GM21367 (cell line): ENCODE measurements around the gene CLASRP.

Experiments used
- ATAC-seq: cut with Tn5 transposase; IDR thresholded peaks from one replicate; pipeline ENCODE4 v1.9.1; 2021; ENCODE audit not compliant: unreplicated experiment

CLASRP gene

DNA sequence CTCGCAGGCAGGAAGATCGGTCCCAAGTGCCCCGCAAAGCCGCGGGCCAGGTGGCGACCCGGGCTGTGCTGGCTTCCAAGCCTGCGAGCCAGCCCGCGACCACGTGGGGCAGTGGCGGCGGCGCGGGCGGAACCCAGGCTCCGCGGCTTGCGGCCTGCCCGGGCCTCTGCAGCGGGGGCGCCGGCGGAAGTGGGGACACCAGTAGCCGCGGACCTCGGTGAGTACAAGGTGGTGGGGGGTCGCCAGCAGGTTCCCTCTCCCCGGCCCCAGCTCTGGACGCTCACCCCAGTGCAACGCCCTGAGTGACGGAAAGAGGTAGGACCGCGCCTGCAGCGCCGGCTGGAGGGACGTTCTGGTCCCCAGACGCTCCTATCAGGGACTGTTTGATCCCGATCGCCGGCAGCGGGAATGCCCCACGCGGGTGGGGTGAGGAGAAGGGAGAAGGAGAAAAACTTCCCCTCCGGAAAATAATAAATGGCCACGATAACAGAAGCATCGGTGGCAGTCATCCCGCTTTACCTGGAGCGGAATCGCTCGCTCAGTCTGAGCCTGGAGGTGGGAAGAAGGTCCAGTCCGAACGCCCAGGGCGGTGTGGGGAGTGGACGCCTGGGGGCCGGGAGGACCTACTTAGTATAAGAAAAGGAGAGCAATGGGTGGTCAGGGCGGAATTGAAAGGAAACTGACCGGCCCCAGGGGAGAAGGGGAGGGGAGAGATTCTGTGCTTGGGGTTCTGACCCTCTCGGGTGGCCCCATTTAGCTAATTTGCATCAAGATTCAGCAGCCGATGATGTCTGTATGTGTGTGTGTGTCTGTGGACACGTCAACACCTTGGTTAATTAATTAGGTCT lies 40.4 kb downstream of the CLASRP start, which contains the start of gene GEMIN7:
TSS of gene GEMIN7 (plus strand) at position 198 of the 848 bp plus-strand sequence. CDS start 10,855 bp downstream, outside the sequence.
- ATAC-seq = no peak

DNA sequence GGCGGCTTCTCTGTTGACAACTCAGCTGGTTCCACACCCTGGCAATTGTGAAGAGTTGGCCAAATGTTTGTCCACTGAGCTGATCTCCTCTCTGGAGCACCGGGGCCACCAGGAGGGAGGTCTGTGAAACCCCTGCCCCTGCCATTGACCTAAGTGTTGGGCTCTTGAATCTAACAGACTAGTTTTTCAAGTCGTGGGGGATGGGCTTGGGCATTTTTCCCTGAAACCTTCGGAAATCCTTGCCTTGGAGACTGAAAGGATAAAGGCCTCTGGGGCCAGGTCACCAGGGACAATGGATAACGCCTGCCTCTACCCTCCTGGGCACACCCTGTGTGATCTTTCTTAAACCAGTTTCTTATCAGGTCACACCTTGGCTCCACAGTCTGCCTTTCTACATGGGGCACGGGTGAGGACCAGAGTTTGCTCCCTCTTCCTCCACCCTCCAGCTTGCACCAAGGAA lies 41.1 kb downstream of the CLASRP start:
- no peak for ATAC-seq

- no peak for ATAC-seq
These were observed 43.3 kb downstream of the CLASRP start for GRCh38 chr19:45082170-45082569.

GRCh38 chr19:45086480-45086879 lies 47.6 kb downstream of the CLASRP start:
- ATAC-seq = no peak

DNA sequence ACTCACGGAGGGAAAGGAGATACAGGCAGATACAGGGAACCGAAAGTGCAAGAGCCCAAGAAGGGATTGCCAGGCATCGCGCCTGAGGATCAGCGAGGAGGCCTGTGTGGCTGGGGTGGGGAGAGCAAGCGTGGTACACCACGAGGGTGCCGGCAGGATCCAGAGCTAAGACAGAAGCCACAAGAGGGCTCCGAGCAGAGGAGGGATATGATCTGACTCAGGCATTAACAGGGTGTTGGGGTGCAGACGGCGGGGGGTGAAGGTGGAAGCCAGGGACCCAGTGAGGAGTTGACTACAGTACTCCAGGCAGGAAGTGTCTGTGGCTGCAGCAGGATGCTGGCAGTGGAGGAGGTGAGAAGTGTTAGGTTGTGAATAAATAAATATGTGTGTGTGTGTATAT lies 48.7 kb downstream of the CLASRP start:
- no peak for ATAC-seq

- ATAC-seq = no peak
These were observed 51.2 kb downstream of the CLASRP start for GRCh38 chr19:45090034-45090433.

DNA sequence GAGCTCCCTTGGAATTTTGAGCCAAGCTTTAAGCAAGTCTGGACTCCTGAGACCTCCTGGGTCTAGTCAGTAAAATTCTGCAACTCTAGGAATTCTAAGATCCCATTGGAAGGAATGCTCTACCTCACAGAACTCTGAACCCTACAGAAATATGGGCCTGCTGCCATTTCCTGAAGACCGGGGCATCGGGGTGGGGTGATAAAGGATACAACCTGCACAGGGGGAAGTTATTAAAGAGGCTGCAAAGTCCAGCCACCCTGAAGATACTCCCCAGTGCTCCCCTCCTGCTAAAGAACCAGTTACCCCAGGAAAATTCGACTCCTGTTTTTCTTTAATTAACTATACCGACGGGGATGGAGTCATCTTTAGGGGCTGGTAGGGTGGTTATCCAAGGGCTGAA lies 51.8 kb downstream of the CLASRP start:
- no peak for ATAC-seq

DNA sequence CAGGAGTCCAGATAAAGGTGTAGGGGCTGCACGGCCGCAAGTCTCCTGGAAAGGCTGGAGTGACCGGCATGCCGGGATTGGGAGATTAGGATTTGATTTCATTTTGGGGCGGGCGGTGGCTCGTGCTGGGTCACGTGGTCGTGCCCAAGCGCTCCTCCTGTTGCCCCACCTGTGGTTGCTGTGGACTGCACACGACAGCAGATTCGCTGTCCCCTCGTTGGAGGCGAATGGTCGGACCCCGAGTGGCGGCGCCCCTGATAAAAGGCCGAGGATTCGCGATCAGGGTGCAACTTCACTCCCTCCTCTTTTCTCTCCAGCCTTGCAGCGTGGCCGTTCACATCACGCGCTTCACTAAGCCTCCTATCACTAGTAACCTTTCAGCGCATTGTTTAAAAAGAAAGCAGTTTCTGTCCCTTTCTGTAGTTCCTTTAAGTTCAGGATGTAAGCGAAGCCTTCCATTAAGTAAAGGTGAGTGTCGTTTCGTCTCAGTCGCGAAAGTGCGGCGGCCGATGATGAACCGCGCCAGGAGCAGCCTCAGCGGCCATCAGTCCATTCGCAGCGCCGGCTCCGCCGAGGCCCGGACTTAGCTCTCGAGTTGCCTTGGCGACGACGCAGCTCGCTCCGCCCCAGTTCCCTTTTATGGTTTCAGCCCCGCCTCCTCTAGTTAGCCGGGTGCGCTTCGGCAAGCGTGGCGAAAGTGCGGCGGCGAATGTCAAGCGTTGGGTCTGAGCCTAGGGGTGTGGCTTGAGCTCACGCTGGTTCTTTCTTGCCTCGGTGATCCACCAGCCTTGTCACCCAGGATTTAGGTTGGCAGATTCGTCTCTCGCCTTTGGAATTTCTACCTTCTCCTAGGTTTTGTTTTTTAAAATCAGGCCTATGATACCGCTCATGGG lies 52.4 kb downstream of the CLASRP start:
- peak; percentile 36 for ATAC-seq

DNA sequence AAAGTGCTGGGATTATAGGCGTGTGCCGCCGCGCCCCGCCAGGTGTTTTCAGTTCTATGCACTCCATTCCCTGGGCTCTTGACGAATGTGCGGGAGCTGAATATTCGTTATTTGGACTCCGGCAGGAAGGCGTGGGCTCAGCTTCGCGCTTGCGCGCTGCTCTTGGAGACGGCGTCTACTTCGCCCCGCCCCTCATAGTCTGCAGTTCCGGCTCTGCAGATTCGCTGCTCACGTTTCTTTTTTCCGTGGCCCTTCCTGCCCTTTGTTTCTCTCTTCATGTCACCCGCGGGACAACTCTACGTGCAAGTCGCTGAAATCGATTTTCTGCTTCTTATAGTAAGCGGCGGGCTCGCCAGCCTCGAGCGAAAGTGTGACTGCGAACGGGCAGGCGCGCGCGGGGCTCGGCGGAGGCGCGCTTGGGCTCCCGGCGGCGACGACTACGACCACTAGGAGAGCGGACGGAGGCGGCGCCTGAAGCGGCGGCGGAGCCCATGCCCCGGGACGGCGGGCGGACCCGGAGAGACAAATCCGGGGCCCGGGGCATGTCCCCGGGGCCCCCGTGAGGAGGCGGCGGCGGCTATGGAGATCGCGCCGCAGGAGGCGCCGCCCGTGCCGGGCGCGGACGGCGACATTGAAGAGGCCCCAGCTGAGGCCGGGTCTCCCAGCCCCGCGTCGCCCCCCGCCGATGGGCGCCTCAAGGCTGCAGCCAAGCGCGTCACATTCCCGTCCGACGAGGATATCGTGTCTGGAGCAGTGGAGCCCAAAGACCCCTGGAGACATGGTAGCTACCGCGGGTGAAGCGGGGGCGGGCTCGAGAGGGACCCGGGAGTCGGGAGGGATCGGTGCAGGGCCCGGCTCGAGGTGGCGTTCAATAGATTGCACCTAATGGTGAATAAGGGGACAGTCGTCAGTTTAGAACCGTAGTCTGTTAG lies 54.2 kb downstream of the CLASRP start, which contains the start of gene PPP1R37:
TSS of gene PPP1R37 (plus strand) at position 433 of the 932 bp plus-strand sequence. CDS start at position 580, 147 bp downstream.
- peak; percentile 44 for ATAC-seq

GRCh38 chr19:45094137-45094536 lies 55.3 kb downstream of the CLASRP start:
- no peak for ATAC-seq

GRCh38 chr19:45094707-45095106 lies 55.9 kb downstream of the CLASRP start:
- ATAC-seq = no peak

- no peak for ATAC-seq
These were observed 56.9 kb downstream of the CLASRP start for GRCh38 chr19:45095496-45096413.

DNA sequence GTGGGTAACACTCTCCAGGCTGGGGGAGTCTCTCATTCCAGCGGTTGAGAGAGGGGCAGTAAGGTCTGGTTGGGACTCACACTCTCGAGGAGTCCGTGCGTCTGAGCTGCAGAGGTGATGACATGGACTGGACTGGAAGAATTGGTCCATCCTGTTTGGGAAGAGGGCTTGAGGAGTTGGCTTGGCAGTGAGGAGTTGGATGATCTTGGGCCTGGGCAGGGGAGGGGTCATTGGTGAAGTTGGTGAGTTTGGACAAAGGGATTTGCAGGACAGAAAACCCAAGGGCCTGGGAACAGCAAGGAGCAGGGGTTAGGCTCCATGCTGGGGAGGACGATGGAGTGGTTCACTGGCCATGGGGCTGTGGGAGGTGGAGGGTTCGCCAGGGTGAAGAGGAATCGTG lies 57.9 kb downstream of the CLASRP start:
- no peak for ATAC-seq

- no peak for ATAC-seq
These were observed 58.6 kb downstream of the CLASRP start for GRCh38 chr19:45097450-45097775.

- ATAC-seq = no peak
These were observed 59.1 kb downstream of the CLASRP start for GRCh38 chr19:45097776-45098520.

DNA sequence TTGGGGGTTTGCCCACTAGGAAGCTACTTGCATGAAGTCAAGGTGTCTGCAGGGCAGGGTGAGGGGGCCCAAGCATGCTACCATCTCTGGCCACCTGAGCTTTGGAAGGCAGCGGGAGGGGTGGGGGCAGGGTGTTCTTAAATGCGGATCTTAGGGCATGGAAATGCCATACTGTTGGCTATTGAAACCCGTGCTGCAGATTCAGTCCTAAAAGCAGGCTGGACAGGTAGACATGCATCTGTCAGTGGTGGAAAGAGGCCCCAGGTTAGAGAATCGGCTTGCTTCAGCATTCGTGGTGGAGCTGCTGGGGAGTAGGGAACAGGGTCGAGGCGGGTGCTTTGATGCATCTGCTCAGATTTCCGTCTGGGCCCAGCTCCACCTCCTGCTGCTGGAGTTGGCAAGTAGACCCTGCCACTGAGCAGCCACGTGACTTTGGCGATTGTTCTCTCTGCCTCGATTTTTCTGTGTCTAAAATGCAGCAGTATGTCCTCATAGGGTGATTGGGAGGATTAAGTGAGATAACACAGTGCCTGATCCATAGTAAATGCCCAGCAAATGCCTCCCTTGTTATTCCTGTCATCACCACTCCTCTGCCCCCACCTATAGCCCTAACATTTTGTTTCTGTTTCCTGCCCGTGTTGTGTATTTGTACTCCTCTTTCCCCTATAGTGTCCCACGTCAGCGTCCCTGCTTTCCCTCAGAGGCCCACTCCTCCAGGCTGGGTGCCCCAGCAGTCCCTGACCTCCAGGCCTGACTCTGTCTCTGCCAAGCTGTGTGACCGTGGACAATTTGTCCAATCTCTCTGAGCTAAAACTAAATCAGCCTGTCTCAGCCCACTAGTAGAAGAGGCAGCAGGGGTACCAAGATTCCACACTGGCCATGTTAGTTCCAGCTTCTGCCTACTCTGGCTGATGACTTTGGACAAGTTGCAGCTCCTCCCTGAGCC lies 59.9 kb downstream of the CLASRP start:
- no peak for ATAC-seq

- ATAC-seq = no peak
These were observed 60.8 kb downstream of the CLASRP start for GRCh38 chr19:45099467-45100191.
